GM19025 (cell line): ENCODE results near the gene DDX54.
A peak's percentile ranks its signal among the peaks of the same experiment; 100 is the strongest.

Experiments used
- ATAC-seq: cut with Tn5 transposase; IDR thresholded peaks from one replicate; pipeline ENCODE4 v1.9.1; 2021; ENCODE audit warnings: mild to moderate bottlenecking, low read depth, moderate library complexity; ENCODE audit not compliant: unreplicated experiment

Gene DDX54

DNA sequence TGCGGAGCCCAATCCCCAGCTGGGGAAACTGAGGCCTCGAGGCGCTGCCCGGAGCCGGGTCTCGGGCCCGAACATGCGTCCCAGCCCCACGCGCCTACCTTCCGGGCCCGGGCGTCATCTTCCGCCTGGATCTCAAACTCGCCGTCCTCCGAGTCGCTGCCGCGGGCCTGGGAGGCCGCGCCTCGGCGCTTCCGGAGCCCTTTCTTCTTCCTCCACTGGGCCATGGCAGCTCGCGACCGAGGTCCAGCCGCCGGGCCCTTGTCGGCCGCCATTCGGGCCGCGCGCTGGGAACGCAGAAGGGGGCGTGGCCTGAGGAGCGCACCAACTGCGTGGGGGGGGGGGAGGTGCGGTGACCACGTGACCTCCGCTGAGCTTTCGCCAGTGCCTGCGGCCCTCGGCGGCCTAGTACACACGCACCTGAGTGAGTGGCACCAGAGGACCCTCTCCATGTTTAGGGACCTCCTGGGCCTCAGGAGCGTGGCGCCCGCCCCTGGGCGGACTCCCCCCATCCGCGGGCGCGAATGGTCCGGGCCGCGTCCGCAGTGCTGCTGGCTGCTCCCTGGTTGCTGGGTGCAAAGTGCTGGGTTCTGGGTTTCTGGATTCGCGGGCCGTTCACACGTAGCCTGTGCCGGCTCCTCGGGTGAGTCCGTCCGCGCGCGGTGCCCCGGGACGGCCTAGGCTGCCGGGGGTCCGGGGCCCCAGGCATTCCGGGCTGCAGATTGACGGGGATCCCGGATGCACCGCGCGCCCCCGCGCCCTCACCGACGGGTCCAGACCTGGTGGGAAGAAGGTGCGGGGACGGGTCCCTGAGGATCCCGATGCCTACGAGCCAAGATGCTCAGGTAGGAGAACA lies at the start of gene DDX54, which contains the start of gene RITA1:
Gene DDX54, minus strand, starts transcription at position 299 of the 853 bp plus-strand sequence. Its CDS starts 27 bp downstream, at position 272.
Gene RITA1, plus strand, starts transcription at position 542 of the 853 bp plus-strand sequence. CDS start 1,026 bp downstream, outside the sequence.
- ATAC-seq: peak; percentile 41

- no peak for ATAC-seq
These were observed 49.2 kb upstream of the DDX54 start for GRCh38 chr12:113234483-113234882.

- ATAC-seq: no peak
These were observed 48.7 kb upstream of the DDX54 start for GRCh38 chr12:113233967-113234366.

- ATAC-seq: peak; percentile 63
These were observed 47.7 kb upstream of the DDX54 start for GRCh38 chr12:113232840-113233585.

DNA sequence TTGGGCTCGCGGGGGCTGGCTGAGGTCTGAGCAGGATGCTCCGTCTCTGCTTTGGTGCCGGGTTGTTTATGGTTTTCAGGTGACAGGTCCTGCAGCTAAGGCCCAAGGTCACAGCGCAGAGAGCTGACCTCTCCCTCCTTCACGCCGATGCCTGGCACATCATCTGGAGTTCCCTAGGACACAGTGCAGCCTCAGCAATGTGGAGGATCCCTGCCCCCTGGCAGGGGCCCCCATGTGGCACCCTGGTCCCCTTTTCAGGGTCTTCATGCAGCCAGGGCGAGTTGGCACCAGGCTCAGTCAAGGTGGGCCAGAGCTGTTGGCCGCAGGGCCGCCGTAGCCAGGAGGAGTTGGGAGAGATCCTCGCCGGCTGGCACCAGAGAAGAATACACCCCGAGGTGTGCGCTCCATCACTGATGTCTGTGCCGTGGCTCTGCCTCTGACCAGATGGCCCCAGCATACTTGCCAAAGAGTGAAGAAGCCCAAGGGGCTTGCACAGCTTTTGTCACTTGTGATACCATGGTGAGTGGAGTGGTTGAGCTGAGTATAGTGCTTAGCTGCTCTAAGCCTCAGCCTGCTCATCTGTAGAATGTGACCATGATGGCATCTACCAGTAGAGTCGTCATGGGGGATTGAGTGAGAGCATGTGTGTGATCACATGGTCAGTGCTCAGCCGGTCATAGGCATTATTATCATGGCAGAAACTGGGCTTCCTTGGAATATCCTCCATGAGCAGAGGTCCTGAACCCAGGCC lies 47.0 kb upstream of the DDX54 start:
- no peak for ATAC-seq

DNA sequence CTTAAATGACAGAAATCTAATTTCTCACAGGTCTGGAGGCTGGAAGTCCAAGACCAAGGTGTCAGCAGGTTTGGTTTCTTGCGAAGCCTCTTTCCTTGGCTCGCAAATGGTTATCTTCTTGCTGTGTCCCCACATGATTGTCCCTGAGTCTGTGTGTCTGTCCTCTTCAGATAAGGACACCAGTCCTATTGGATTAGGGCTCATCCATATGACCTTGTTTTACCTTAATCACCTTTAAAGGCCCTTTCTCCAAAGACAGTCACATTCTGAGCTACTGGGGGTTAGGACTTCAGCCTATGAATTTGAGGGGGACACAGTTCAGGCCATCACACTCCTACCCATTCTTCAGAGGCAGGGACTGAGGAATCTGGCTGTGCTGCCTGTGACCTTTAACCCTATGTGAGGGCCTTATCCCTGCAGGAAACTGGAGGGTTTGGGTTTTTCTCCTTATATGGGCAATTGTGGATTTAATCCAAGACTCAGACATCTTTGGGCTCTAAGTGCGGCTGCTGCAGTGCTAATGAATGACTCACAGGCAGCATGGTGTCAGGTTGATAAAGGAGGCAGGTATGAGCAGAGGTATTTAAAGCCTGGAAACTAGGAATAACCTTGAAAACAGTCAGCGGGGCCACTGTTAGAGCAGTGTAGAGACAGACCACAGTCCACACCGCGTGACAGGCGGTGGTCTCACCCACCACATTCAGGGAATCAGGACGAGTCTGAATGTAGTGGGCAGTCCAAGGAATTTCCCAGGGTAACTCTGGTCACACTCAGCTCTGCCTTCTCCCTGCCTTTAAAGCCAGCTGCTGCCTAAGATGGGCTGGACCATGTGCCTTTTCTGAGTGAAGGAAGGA lies 46.2 kb upstream of the DDX54 start:
- no peak for ATAC-seq

- ATAC-seq: no peak
These were observed 45.3 kb upstream of the DDX54 start for GRCh38 chr12:113230315-113231234.

GRCh38 chr12:113228394-113229028 lies 43.2 kb upstream of the DDX54 start:
- ATAC-seq: no peak

GRCh38 chr12:113227686-113228391 lies 42.6 kb upstream of the DDX54 start:
- ATAC-seq: no peak

DNA sequence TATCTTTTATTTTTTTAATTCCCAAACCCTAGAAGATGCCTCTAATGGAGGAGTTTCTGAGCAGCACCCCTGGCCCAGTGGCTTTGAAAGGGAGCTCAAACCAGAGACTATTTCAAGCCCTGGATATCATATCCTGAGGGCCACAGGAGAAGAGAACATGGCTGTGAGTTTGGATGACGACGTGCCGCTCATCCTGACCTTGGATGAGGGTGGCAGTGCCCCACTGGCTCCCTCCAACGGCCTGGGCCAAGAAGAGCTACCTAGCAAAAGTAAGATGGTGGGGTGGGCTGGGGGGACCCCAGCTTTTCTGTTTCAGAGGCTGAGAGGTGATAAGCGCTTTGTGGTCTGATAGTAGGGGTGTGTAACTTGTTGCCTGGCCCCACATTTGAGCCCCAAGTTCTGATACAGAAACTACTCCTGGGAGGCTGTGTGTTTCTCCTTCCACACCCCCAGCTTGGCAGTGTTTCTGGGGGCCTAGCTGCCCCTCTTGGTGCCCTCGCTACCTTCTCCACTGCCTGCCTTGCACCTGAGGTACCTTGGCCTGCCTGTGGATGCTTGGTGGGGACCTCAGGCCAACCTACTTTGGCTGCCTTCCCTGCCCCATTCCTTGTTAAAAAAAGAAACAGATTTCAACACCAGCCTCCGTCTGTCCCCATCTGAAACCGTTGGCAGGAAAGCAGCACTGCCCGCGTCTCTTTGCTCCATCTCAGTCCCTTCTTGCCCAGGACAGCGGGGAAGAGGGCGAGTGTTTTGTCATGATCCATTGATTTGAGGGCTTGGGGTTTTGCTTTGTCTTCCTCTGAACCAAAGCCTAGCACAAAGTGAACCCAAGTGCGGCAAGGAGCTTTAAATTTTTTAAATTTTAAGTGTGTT lies 41.7 kb upstream of the DDX54 start:
- ATAC-seq: no peak

- no peak for ATAC-seq
These were observed 39.7 kb upstream of the DDX54 start for GRCh38 chr12:113224955-113225354.

DNA sequence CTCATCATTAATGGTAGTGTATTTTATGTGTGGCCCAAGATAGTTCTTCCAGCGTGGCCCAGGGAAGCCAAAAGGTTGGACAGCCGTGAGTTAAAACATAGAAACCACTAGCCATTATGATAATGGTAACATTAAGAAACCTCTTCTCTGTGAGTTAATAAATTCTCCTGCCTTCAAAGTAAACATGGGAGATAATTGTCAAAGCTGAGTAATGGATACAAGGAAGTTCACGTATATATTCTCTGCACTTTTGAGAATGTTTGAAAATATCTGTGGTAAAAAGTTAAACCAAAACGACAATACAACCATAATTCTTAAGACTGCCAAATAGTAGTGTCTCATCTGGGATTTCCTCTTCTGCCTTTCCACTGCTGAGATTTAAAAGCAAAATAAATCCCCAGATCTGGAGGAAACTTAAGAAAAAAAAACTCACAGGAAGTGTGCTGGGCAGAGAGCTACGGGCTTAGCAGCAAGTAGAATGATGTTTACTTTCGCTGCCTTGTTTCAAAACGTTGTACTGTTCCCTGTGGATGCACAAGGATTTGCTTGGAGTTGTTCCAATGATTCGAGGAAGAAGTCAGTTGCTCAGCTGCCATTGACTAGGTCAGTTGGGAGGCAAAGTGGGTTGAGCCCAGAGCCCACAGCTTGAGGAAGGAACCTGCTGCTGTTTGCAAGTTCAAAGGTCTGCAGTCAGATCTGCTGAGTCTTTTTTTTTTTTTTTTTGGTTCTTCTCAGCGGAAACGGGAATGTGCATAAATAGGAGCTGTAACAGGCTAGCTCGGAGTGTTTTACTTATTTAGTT lies 37.7 kb upstream of the DDX54 start:
- no peak for ATAC-seq

DNA sequence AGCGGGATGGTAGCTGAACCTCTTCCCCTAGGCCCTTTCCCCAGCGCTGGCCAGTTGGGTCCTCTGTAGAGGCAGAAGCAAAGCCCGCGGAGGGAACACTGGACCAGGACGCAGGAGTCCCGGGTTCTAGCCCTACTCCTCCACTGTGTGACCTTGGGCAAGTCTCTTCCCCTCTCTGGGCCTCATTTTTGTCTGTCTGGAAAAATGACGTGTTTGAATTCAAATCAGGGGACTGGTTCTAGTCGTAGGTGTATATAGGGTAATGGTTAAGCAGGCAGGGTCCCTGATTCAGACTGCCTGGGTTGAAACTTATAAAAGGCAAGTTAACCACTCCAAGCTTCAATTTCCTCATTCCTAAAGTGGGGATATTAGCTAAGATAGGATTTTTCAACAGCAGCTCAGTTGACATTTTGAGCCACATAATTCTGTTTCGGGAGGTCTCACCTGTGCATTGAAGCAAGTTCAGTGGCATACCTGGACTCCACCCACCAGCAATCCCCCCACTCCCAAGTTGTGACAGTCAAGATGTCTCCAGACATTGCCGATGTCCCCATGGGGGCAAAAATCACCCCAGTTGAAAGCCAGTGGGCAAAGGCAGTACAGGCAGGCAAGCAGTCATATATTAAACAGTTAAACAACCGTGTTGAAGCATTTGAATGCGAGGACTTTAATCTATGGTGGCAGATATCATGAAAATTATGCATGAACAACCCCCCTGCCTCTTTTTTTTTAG lies 36.9 kb upstream of the DDX54 start:
- ATAC-seq: no peak

DNA sequence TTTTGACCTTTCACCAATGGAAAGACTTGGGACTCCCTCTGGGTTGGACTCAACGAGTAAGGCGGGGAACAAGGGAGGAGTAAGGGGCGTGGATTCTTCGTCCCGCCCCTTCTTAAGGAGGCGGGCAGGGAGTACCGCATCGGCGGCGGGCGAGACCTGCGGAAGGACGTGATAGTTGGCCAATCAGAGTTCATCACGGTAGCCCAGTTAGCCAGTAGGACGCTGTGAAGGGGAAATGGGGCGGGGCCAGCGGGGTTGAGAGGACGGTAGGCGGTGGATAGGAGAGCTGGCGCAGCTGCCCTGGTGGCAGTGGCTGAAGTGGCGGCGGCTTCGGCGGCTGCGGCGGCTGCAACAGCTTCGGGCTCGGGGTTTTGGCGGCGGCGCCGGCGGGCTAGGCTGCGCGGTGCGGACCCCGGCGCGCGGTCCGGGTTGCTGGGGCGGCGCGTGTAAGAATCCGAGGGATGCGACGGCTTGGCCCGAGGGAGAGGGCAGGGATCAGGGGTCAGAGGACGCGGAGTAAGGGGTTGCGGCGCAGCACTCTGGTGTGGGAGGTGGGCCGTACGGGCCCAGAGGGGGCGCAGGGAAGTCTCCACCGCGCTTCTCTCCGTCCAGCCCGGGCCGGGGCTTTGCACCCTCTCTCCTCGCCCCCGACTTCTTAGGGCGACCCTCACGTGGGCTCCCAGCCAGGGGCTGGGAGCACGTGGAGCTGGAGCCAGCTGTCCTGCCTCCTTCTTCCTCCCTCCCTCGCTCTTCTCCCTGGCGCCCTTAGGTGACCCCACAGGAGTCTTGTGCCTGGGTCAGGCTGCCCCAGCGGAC lies 36.1 kb upstream of the DDX54 start, which contains the start of gene TPCN1:
Gene TPCN1, plus strand, starts transcription at position 284 of the 816 bp plus-strand sequence. CDS start 5,389 bp downstream, outside the sequence.
- ATAC-seq: peak; percentile 91
